B cell (primary cell): ENCODE measurements around the gene ITPR2. TPM values are rescaled to one million over a fixed set of nuclear protein-coding genes. Genes with fewer than 3 reads are reported as not detected.

ENCODE experiments used
- ATAC-seq: fragments of 200-7000 bp; cut with Tn5 transposase; one replicate; pipeline ENCODE4 v1.10.0; 2021; ENCODE audit warnings: low read depth, mild to moderate bottlenecking, moderate number of reproducible peaks, moderate library complexity
- CTCF ChIA-PET: fragments of 350-600 bp; sonication (Branson Sonifier 250); formaldehyde crosslinking; loops from one replicate; lab custom pipeline; 2021; ENCODE audit warnings: antibody characterized with exemption, inconsistent platforms; lab: Charles Lee
- POLR2A ChIA-PET: fragments of 350-600 bp; sonication (Branson Sonifier 250); formaldehyde crosslinking; loops from one replicate; lab custom pipeline; 2021; ENCODE audit warnings: antibody characterized with exemption; lab: Charles Lee
- DNase-seq: peaks from one replicate; pipeline ENCODE4 v3.0.0; 2013
- H2AFZ ChIP-seq: 2 replicates; pipeline ENCODE4 v1.6.1; 2012; ENCODE audit warnings: mild to moderate bottlenecking, low read depth, low read length; ENCODE audit not compliant: insufficient read depth, poor library complexity, severe bottlenecking
- H3K27ac ChIP-seq, 2 donors: 1 replicate in 1 of 2; 2 replicates in 1 of 2; pipeline ENCODE4 v1.5.1; 2012 to 2013; ENCODE audit warnings: low read length in 2 of 2, mild to moderate bottlenecking in 2 of 2, moderate library complexity in 1 of 2
- H3K27me3 ChIP-seq, 4 experiments: fragments of 200-600 bp in 1 of 4; sonication (generic) in 1 of 4; replicated peaks in 1 of 4; 1 replicate in 2 of 4; 2 replicates in 2 of 4; pipeline versions ENCODE4 v1.6.1 to v1.7.0; 2013 to 2016; ENCODE audit warnings: low read length in 3 of 4, mild to moderate bottlenecking in 2 of 4, mixed read lengths in 1 of 4, moderate library complexity in 1 of 4; ENCODE audit not compliant: insufficient read depth in 4 of 4, control insufficient read depth in 3 of 4; ENCODE audit errors: control extremely low read depth in 1 of 4
- H3K36me3 ChIP-seq, 2 experiments: replicated peaks in 1 of 2; 1 replicate in 1 of 2; 2 replicates in 1 of 2; pipeline versions ENCODE4 v1.6.1 to v1.7.1; 2013; ENCODE audit warnings: low read length in 1 of 2; ENCODE audit not compliant: insufficient read depth in 2 of 2, control insufficient read depth in 1 of 2; ENCODE audit errors: control extremely low read depth in 1 of 2, extremely low read depth in 1 of 2
- H3K4me1 ChIP-seq, 2 donors: fragments of 200-600 bp in 1 of 2; sonication (generic) in 1 of 2; 1 replicate in 1 of 2; 2 replicates in 1 of 2; pipeline versions ENCODE4 v1.5.1 to v1.6.1; 2013 to 2017; ENCODE audit warnings: low read length in 2 of 2; ENCODE audit not compliant: control insufficient read depth in 2 of 2, insufficient read depth in 2 of 2
- H3K4me2 ChIP-seq: replicated peaks from 2 replicates; pipeline ENCODE3; 2012; ENCODE audit warnings: mild to moderate bottlenecking, low read depth, low read length; ENCODE audit not compliant: poor library complexity, severe bottlenecking
- H3K4me3 ChIP-seq, 5 experiments: fragments of 200-600 bp in 1 of 5; sonication (generic) in 1 of 5; 1 replicate in 3 of 5; 2 replicates in 2 of 5; pipeline versions ENCODE4 v1.5.1 to v1.7.0; 2011 to 2016; ENCODE audit warnings: low read length in 4 of 5, mild to moderate bottlenecking in 4 of 5, low read depth in 2 of 5, control low read depth in 1 of 5, moderate library complexity in 1 of 5; ENCODE audit not compliant: insufficient read depth in 1 of 5; ENCODE audit errors: control extremely low read depth in 1 of 5, extremely low read depth in 1 of 5
- H3K79me2 ChIP-seq: fragments of 200-600 bp; sonication (generic); one replicate; pipeline ENCODE4 v1.6.0; 2016; ENCODE audit warnings: low read length; ENCODE audit not compliant: control insufficient read depth, insufficient read depth
- H3K9ac ChIP-seq: fragments of 200-600 bp; sonication (generic); 2 replicates; pipeline ENCODE4 v1.6.1; 2017; ENCODE audit warnings: mild to moderate bottlenecking, low read length, moderate library complexity
- H3K9me3 ChIP-seq, 3 donors: one replicate each; pipeline versions ENCODE4 v1.6.1 to v1.7.1; 2013; ENCODE audit warnings: low read length in 2 of 3; ENCODE audit not compliant: control insufficient read depth in 2 of 3, insufficient read depth in 1 of 3; ENCODE audit errors: control extremely low read depth in 1 of 3
- H4K20me1 ChIP-seq: 2 replicates; pipeline ENCODE4 v1.6.0; 2012; ENCODE audit warnings: mild to moderate bottlenecking, low read length; ENCODE audit not compliant: insufficient read depth, control insufficient read depth, poor library complexity, severe bottlenecking
- H3K27ac Mint-ChIP-seq: one replicate; pipeline ENCODE4 v1.8.0; 2021; ENCODE audit warnings: mixed read lengths
- H3K27me3 Mint-ChIP-seq: one replicate; pipeline ENCODE4 v1.8.0; 2021; ENCODE audit warnings: mixed read lengths
- H3K4me1 Mint-ChIP-seq: one replicate; pipeline ENCODE4 v1.8.0; 2021; ENCODE audit warnings: mixed read lengths
- H3K4me3 Mint-ChIP-seq: one replicate; pipeline ENCODE4 v1.8.0; 2021; ENCODE audit warnings: mixed read lengths
- H3K9me3 Mint-ChIP-seq: one replicate; pipeline ENCODE4 v1.8.0; 2022; ENCODE audit warnings: mixed read lengths; ENCODE audit not compliant: insufficient read depth
- EZH2 ChIP-seq: IDR thresholded peaks from 2 replicates; pipeline ENCODE4 v1.6.1; 2012; ENCODE audit warnings: borderline replicate concordance, low read depth, mild to moderate bottlenecking, moderate library complexity, low read length; ENCODE audit not compliant: insufficient read depth, poor library complexity, severe bottlenecking
- whole genome bisulfite sequencing: methylation state at CpG from one replicate; pipeline ENCODE4 v1.1.5; 2013; ENCODE audit warnings: missing lambda C conversion rate; ENCODE audit not compliant: insufficient coverage; 5-methylcytosine and 5-hydroxymethylcytosine counted together
- intact Hi-C: fragments of 100-400 bp; cut with micrococcal nuclease; formaldehyde crosslinking; loops from one replicate; pipeline ENCODE4 v1.10.0; 2022
- polyA plus RNA-seq: library from polyadenylated mRNA; depleted of rRNA; stranded (reverse); fragments of >200 nt; gene quantifications from 2 replicates; pipeline ENCODE4 v1.2.3, GENCODE V29; 2012
- total RNA-seq, 2 donors: library from RNA; stranded (reverse); fragments of 120-200 nt in 1 of 2; gene quantifications; 1 replicate in 1 of 2; 2 replicates in 1 of 2; pipeline versions ENCODE4 v1.2.3 to v1.2.4, GENCODE V29; 2013 to 2022
- TF ChIP-seq, protein P1 (sequence below): fragments of 200-600 bp; IDR thresholded peaks from one replicate; pipeline ENCODE4 v1.8.0; 2022; ENCODE audit warnings: antibody characterized with exemption, mild to moderate bottlenecking

Gene ITPR2
- total and polyA plus RNA-seq, 2 donors (not counting 1 experiment from before 2014, with no cell fraction given) = 4.3 to 113 TPM

- H3K9ac ChIP-seq = no peak overlapping the region
- no peaks in the 10 kb centered on the region for H3K9me3 Mint-ChIP-seq
- peaks cover 0 to 3% (median 0%) of the 10 kb centered on the region in 3 donors for H3K9me3 ChIP-seq
- H3K27me3 Mint-ChIP-seq = no peaks in the 10 kb centered on the region
- H3K4me1 ChIP-seq = peaks cover 13% of the 10 kb centered on the region in 2 donors
- peaks cover 0 to 1% of the 10 kb centered on the region in 2 experiments for H3K36me3 ChIP-seq
- ATAC-seq (no peak), DNase-seq (no peak)
- no peak overlapping the region for H3K4me2 ChIP-seq
- ChIA-PET POLR2A (no interaction called here), CTCF (no interaction called here)
- WGBS = 98% methylated on average over 7 of the region's 7 CpGs
- no peak overlapping the region for H3K4me3 Mint-ChIP-seq
- peaks cover 73% of the 10 kb centered on the region for H3K79me2 ChIP-seq
- intact Hi-C loops = no loop called here
- no peaks in the 10 kb centered on the region for H3K27me3 ChIP-seq
- H3K27ac ChIP-seq = no peak overlapping the region
- H3K4me3 ChIP-seq = no peak overlapping the region
- no peak overlapping the region for H2AFZ ChIP-seq
- H3K4me1 Mint-ChIP-seq = peaks cover 31% of the 10 kb centered on the region
- H4K20me1 ChIP-seq = peaks cover 6% of the 10 kb centered on the region
- TF ChIP-seq, protein P1, sequence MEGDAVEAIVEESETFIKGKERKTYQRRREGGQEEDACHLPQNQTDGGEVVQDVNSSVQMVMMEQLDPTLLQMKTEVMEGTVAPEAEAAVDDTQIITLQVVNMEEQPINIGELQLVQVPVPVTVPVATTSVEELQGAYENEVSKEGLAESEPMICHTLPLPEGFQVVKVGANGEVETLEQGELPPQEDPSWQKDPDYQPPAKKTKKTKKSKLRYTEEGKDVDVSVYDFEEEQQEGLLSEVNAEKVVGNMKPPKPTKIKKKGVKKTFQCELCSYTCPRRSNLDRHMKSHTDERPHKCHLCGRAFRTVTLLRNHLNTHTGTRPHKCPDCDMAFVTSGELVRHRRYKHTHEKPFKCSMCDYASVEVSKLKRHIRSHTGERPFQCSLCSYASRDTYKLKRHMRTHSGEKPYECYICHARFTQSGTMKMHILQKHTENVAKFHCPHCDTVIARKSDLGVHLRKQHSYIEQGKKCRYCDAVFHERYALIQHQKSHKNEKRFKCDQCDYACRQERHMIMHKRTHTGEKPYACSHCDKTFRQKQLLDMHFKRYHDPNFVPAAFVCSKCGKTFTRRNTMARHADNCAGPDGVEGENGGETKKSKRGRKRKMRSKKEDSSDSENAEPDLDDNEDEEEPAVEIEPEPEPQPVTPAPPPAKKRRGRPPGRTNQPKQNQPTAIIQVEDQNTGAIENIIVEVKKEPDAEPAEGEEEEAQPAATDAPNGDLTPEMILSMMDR = no peak
- no peak for TF ChIP-seq EZH2
- no peak overlapping the region for H3K27ac Mint-ChIP-seq
These were observed 32.1 kb downstream of the ITPR2 start for GRCh38 chr12:26800858-26801257.

DNA sequence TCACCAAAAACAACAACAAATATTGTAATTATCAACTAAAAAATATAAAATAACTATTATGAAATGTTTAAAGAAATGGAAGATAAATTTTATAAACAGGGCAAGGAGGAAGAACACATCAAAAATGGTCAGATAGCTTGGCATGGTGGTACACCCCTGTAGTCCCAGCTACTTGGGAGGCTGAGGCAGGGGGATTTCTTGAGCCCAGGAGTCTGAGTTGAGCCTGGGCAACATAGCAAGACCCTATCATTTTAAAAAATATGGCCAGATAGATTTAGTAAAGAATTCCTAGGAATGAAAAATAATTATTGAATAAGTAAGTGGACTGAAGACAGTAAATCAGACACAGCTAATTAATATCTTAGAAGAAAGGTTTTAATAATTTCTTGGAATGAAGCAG is 32.6 kb downstream of the ITPR2 start:
- no peaks in the 10 kb centered on the region for H3K9me3 Mint-ChIP-seq
- no peaks in the 10 kb centered on the region for H3K27me3 Mint-ChIP-seq
- ChIA-PET CTCF (no interaction called here), POLR2A (no interaction called here)
- Histone ChIP-seq H4K20me1 (peaks cover 1% of the 10 kb centered on the region), H3K79me2 (peaks cover 71% of the 10 kb centered on the region), H3K27ac (no peak overlapping the region), H3K27me3 (no peaks in the 10 kb centered on the region), H2AFZ (no peak overlapping the region), H3K4me3 (no peak overlapping the region), H3K4me2 (no peak overlapping the region), H3K9me3 (peaks cover 0 to 3% (median 0%) of the 10 kb centered on the region in 3 donors), H3K4me1 (peaks cover 13% of the 10 kb centered on the region in 2 donors), H3K36me3 (peaks cover 0 to 1% of the 10 kb centered on the region in 2 experiments), H3K9ac (no peak overlapping the region)
- no peak overlapping the region for H3K4me3 Mint-ChIP-seq
- DNase-seq (no peak), ATAC-seq (no peak)
- no peak for TF ChIP-seq EZH2
- TF ChIP-seq, protein P1 = no peak
- intact Hi-C loops = no loop called here
- peaks cover 31% of the 10 kb centered on the region for H3K4me1 Mint-ChIP-seq
- H3K27ac Mint-ChIP-seq = no peak overlapping the region
